H1 (cell line): ENCODE results near the gene TLNRD1. TPM values are rescaled to one million over a fixed set of nuclear protein-coding genes. Genes with fewer than 3 reads are reported as not detected.

Experiments used
- CTCF ChIA-PET: fragments of 300-600 bp; sonication (Branson Sonifier 250); formaldehyde crosslinking; loops from one replicate; lab custom pipeline; 2021; ENCODE audit not compliant: partially characterized antibody; lab: Charles Lee
- POLR2A ChIA-PET: fragments of 300-600 bp; sonication (Branson Sonifier 250); formaldehyde crosslinking; loops from one replicate; lab custom pipeline; 2021; ENCODE audit warnings: inconsistent platforms; ENCODE audit not compliant: partially characterized antibody; lab: Charles Lee
- DNase-seq, 2 experiments: peaks; one replicate each; pipeline versions ENCODE4 v3.0.0 to v3.0.0-alpha.2; 2010 to 2022; ENCODE audit warnings: low spot score in 2 of 2, low read depth in 1 of 2, mixed read lengths in 1 of 2
- FAIRE-seq: peaks from 2 replicates; lab custom pipeline; 2011; peaks lifted over from hg19 to GRCh38; lab: Jason Lieb, UNC
- H2AFZ ChIP-seq: 2 replicates; pipeline ENCODE4 v1.8.1; 2012; ENCODE audit warnings: low read length, inconsistent platforms
- H2AK5ac ChIP-seq: 2 replicates; pipeline ENCODE4 v1.6.1; 2013; ENCODE audit warnings: low read depth, low read length
- H2BK120ac ChIP-seq: replicated peaks from 2 replicates; pipeline ENCODE3; 2013; ENCODE audit warnings: low read depth, low read length, inconsistent platforms
- H2BK12ac ChIP-seq: 2 replicates; pipeline ENCODE4 v1.6.1; 2013; ENCODE audit warnings: low read depth, low read length
- H2BK15ac ChIP-seq: 2 replicates; pipeline ENCODE4 v1.6.1; 2013; ENCODE audit warnings: low read length
- H2BK20ac ChIP-seq: 2 replicates; pipeline ENCODE4 v1.6.1; 2013; ENCODE audit warnings: low read length
- H2BK5ac ChIP-seq: 2 replicates; pipeline ENCODE4 v1.6.1; 2013; ENCODE audit warnings: low read depth, low read length
- H3K14ac ChIP-seq: 2 replicates; pipeline ENCODE4 v1.6.1; 2013; ENCODE audit warnings: inconsistent platforms; ENCODE audit not compliant: insufficient read length
- H3K18ac ChIP-seq: 2 replicates; pipeline ENCODE4 v1.6.1; 2013; ENCODE audit warnings: low read length; ENCODE audit errors: extremely low read depth
- H3K23ac ChIP-seq: 2 replicates; pipeline ENCODE4 v1.6.1; 2013; ENCODE audit warnings: inconsistent platforms; ENCODE audit not compliant: insufficient read length
- H3K23me2 ChIP-seq: 2 replicates; pipeline ENCODE4 v1.6.1; 2013; ENCODE audit warnings: low read depth, low read length
- H3K27ac ChIP-seq: 2 replicates; pipeline ENCODE4 v1.6.1; 2011; ENCODE audit warnings: low read depth, low read length, inconsistent platforms
- H3K27me3 ChIP-seq, 4 experiments: replicated peaks in 1 of 4; 1 replicate in 1 of 4; 2 replicates in 3 of 4; pipeline versions ENCODE4 v1.6.1 to v1.8.1; 2011 to 2013; ENCODE audit warnings: low read length in 3 of 4, mild to moderate bottlenecking in 3 of 4, inconsistent platforms in 2 of 4, mixed read lengths in 2 of 4, moderate library complexity in 1 of 4; ENCODE audit not compliant: control insufficient read depth in 3 of 4, insufficient read depth in 3 of 4; ENCODE audit errors: extremely low read depth in 1 of 4
- H3K36me3 ChIP-seq, 4 experiments: 2 replicates each; pipeline versions ENCODE4 v1.6.1 to v1.8.1; 2011 to 2013; ENCODE audit warnings: mild to moderate bottlenecking in 4 of 4, low read length in 3 of 4, moderate library complexity in 2 of 4, control low read depth in 1 of 4, inconsistent platforms in 1 of 4; ENCODE audit not compliant: insufficient read depth in 4 of 4, control insufficient read depth in 2 of 4
- H3K4ac ChIP-seq: replicated peaks from 2 replicates; pipeline ENCODE3; 2013; ENCODE audit warnings: low read length, low read depth, mixed read lengths, inconsistent platforms; ENCODE audit not compliant: insufficient read length
- H3K4me1 ChIP-seq, 4 experiments: replicated peaks in 1 of 4; 1 replicate in 1 of 4; 2 replicates in 3 of 4; pipeline versions ENCODE4 v1.6.1 to v1.8.1; 2011 to 2013; ENCODE audit warnings: low read length in 3 of 4, inconsistent platforms in 2 of 4, mixed read lengths in 1 of 4; ENCODE audit not compliant: insufficient read depth in 4 of 4, control insufficient read depth in 3 of 4
- H3K4me2 ChIP-seq, 2 experiments: 2 replicates each; pipeline versions ENCODE4 v1.6.1 to v1.8.1; 2011 to 2013; ENCODE audit warnings: low read depth in 2 of 2, low read length in 2 of 2, control low read depth in 1 of 2, inconsistent platforms in 1 of 2, mild to moderate bottlenecking in 1 of 2; ENCODE audit not compliant: insufficient read depth in 1 of 2
- H3K4me3 ChIP-seq, 4 experiments: fragments of 200-600, 300-600 bp in 1 of 4; sonication (generic), shearing (Covaris generic), sonication (Bioruptor Twin) in 1 of 4; 2 replicates each; pipeline versions ENCODE4 v1.5.1 to v1.8.1; 2011 to 2016; ENCODE audit warnings: low read length in 4 of 4, low read depth in 3 of 4, control low read depth in 2 of 4, inconsistent platforms in 2 of 4, mild to moderate bottlenecking in 2 of 4, mixed read lengths in 1 of 4, moderate library complexity in 1 of 4; ENCODE audit not compliant: insufficient read depth in 2 of 4; ENCODE audit errors: extremely low read depth in 1 of 4
- H3K56ac ChIP-seq: replicated peaks from 2 replicates; pipeline ENCODE3; 2013; ENCODE audit warnings: low read depth, mild to moderate bottlenecking, mixed read lengths, low read length, inconsistent platforms; ENCODE audit not compliant: insufficient read length
- H3K79me1 ChIP-seq: 2 replicates; pipeline ENCODE4 v1.6.1; 2013; ENCODE audit warnings: low read depth, low read length, control low read depth
- H3K79me2 ChIP-seq, 2 experiments: 2 replicates each; pipeline versions ENCODE4 v1.6.1 to v1.8.1; 2012 to 2013; ENCODE audit warnings: low read length in 2 of 2, mild to moderate bottlenecking in 2 of 2, inconsistent platforms in 1 of 2; ENCODE audit not compliant: insufficient read depth in 2 of 2, control insufficient read depth in 1 of 2
- H3K9ac ChIP-seq, 4 experiments: replicated peaks in 1 of 4; 1 replicate in 1 of 4; 2 replicates in 3 of 4; pipeline versions ENCODE4 v1.6.1 to v1.8.1; 2011 to 2013; ENCODE audit warnings: low read depth in 3 of 4, low read length in 3 of 4, control low read depth in 2 of 4, mild to moderate bottlenecking in 2 of 4, moderate library complexity in 2 of 4, inconsistent platforms in 1 of 4; ENCODE audit errors: extremely low read depth in 1 of 4
- H3K9me3 ChIP-seq, 2 experiments: 2 replicates each; pipeline versions ENCODE4 v1.6.1 to v1.8.1; 2012 to 2013; ENCODE audit warnings: mild to moderate bottlenecking in 2 of 2, moderate library complexity in 2 of 2, control low read depth in 1 of 2, inconsistent platforms in 1 of 2, low read depth in 1 of 2, low read length in 1 of 2, mixed read lengths in 1 of 2; ENCODE audit not compliant: insufficient read depth in 2 of 2
- H4K20me1 ChIP-seq, 2 experiments: replicated peaks in 1 of 2; 2 replicates each; pipeline versions ENCODE3 to v1.8.1; 2011 to 2013; ENCODE audit warnings: inconsistent platforms in 2 of 2, low read length in 2 of 2, mild to moderate bottlenecking in 1 of 2; ENCODE audit not compliant: insufficient read depth in 2 of 2, control insufficient read depth in 1 of 2
- H4K5ac ChIP-seq: 2 replicates; pipeline ENCODE4 v1.6.1; 2013; ENCODE audit warnings: low read length, low read depth, mixed read lengths, inconsistent platforms; ENCODE audit not compliant: insufficient read length
- H4K8ac ChIP-seq: 2 replicates; pipeline ENCODE4 v1.8.0; 2013; ENCODE audit warnings: mild to moderate bottlenecking, moderate library complexity, low read length, inconsistent platforms; ENCODE audit not compliant: insufficient read depth; ENCODE audit errors: extremely low read depth
- H4K91ac ChIP-seq: replicated peaks from 2 replicates; pipeline ENCODE3; 2013; ENCODE audit warnings: low read length, mixed read lengths, inconsistent platforms; ENCODE audit not compliant: insufficient read length
- CHD1 ChIP-seq: IDR thresholded peaks from 2 replicates; pipeline ENCODE4 v1.6.1; 2012; ENCODE audit warnings: low read depth, low read length, improper control_type of control experiment
- E2F6 ChIP-seq: IDR thresholded peaks from 2 replicates; pipeline ENCODE4 v1.6.1; 2012; ENCODE audit warnings: inconsistent platforms
- KDM1A ChIP-seq: fragments of 200-600, 300-600 bp; sonication (generic); IDR thresholded peaks from 2 replicates; pipeline ENCODE4 v1.7.1; 2016; ENCODE audit warnings: mild to moderate bottlenecking, low read length, borderline replicate concordance
- KDM4A ChIP-seq: IDR thresholded peaks from one replicate; pipeline ENCODE4 v1.7.1; 2012; ENCODE audit warnings: low read depth, mild to moderate bottlenecking, moderate library complexity, low read length, inconsistent platforms; ENCODE audit not compliant: severe bottlenecking
- MAX ChIP-seq: IDR thresholded peaks from 2 replicates; pipeline ENCODE4 v1.6.1; 2012; ENCODE audit warnings: inconsistent platforms
- SUZ12 ChIP-seq: fragments of 200-600 bp; sonication (generic); IDR thresholded peaks from 2 replicates; pipeline ENCODE4 v1.6.1; 2012; ENCODE audit warnings: mild to moderate bottlenecking, inconsistent platforms, low read length, moderate library complexity, mixed read lengths
- TAF7 ChIP-seq: optimal IDR thresholded peaks from 2 replicates; pipeline ENCODE3; 2011; ENCODE audit warnings: low read depth, mild to moderate bottlenecking, inconsistent platforms, low read length, moderate library complexity, borderline replicate concordance
- TCF12 ChIP-seq: IDR thresholded peaks from 2 replicates; pipeline ENCODE4 v1.6.1; 2011; ENCODE audit warnings: low read depth, mild to moderate bottlenecking, low read length
- WGBS, 2 experiments: shearing (Covaris generic) in 1 of 2; methylation state at CpG; one replicate each; pipeline versions ENCODE4 v1.1.6 to v1.1.7; 2013 to 2015; ENCODE audit warnings: low lambda C conversion rate in 2 of 2, mixed read lengths in 2 of 2, inconsistent platforms in 1 of 2, low coverage in 1 of 2, missing lambda C conversion rate in 1 of 2; ENCODE audit not compliant: insufficient replicate concordance in 2 of 2, insufficient coverage in 1 of 2, insufficient read length in 1 of 2; ENCODE audit errors: extremely low coverage in 1 of 2, missing lambda C conversion rate in 1 of 2; 5-methylcytosine and 5-hydroxymethylcytosine counted together
- polyA plus RNA-seq, 7 experiments: library from polyadenylated mRNA; depleted of rRNA in 3 of 7; stranded (reverse) in 5 of 7; unstranded in 2 of 7; fragments of >200 nt in 5 of 7; fragments of 200-250 nt in 2 of 7; gene quantifications; 1 replicate in 5 of 7; 2 replicates in 1 of 7; 4 replicates in 1 of 7; pipeline versions ENCODE4 v1.2.1 to v1.2.3, GENCODE V29; 2011 to 2013; ENCODE audit warnings: missing spikeins in 2 of 7, mixed read lengths in 2 of 7
- total RNA-seq: library from RNA; stranded (reverse); fragmentation: NEBNext Ultra II Directional; extraction: Animal tissue kit (Norgen Biotek cat#: 25700); gene quantifications from 2 replicates; pipeline ENCODE4 v1.2.1, GENCODE V29; 2021

The TLNRD1 gene
- total and polyA plus RNA-seq, 2 of the 8 experiments (the other 6 are each of a cell fraction or from before 2014, with no cell fraction given) = 12.2 to 20.5 TPM

GRCh38 chr15:80970658-80971057 lies 30.1 kb upstream of the TLNRD1 start:
- peaks cover 13 to 30% (median 21%) of the 10 kb centered on the region in 4 experiments for H3K4me1 ChIP-seq
- H4K8ac ChIP-seq = no peak overlapping the region
- H3K56ac ChIP-seq = no peak overlapping the region
- H3K27me3 ChIP-seq = no peaks in the 10 kb centered on the region
- H3K79me1 ChIP-seq = peaks cover 7% of the 10 kb centered on the region
- H4K5ac ChIP-seq = no peak overlapping the region
- H2BK20ac ChIP-seq = no peak overlapping the region
- H3K4me2 ChIP-seq = peak overlapping the region in 1 of 2 experiments; percentile 43; a peak in 1 of 4 replicates
- H3K14ac ChIP-seq = no peak overlapping the region
- no peak overlapping the region for H3K23ac ChIP-seq
- no peak overlapping the region for H3K4me3 ChIP-seq
- FAIRE-seq (no peak), DNase-seq (no peak)
- WGBS, 2 experiments = 85% methylated on average over 3 of the region's 3 CpGs; no CpG with 5 or more reads in 1 of the 2 experiments
- no peak overlapping the region for H2AK5ac ChIP-seq
- no peaks in the 10 kb centered on the region for H3K9me3 ChIP-seq
- H2BK120ac ChIP-seq = no peak overlapping the region
- H4K20me1 ChIP-seq = peaks cover 0 to 8% of the 10 kb centered on the region in 2 experiments
- H4K91ac ChIP-seq = no peak overlapping the region
- H3K9ac ChIP-seq = no peak overlapping the region
- no peak overlapping the region for H2BK15ac ChIP-seq
- H3K36me3 ChIP-seq = peaks cover 0 to 3% (median 0%) of the 10 kb centered on the region in 4 experiments; a peak in 1 of 8 replicates
- H2BK5ac ChIP-seq = no peak overlapping the region
- ChIA-PET POLR2A (interaction anchor here (0.9 kb wide), 1 partner anchor 111 kb away, joined by 3 read pairs; no protein-coding TSS in a partner anchor), CTCF (interaction anchor here (0.5 to 5.9 kb wide), 40 partner anchors 9 to 516 kb away, joined by 3 to 94 read pairs (median 6); partner anchors contain the start of gene CEMIP)
- no peak overlapping the region for H2BK12ac ChIP-seq
- no peak overlapping the region for H2AFZ ChIP-seq
- H3K18ac ChIP-seq = no peak overlapping the region
- H3K79me2 ChIP-seq = peaks cover 0 to 15% of the 10 kb centered on the region in 2 experiments; a peak in 2 of 4 replicates
- H3K4ac ChIP-seq = no peak overlapping the region
- no peaks in the 10 kb centered on the region for H3K23me2 ChIP-seq
- no peak for TF ChIP-seq E2F6
- no peak for TF ChIP-seq CHD1
- TF ChIP-seq TCF12 = no peak
- no peak for TF ChIP-seq SUZ12
- no peak for TF ChIP-seq KDM1A
- TF ChIP-seq MAX = no peak
- TF ChIP-seq TAF7 = no peak
- no peak for TF ChIP-seq KDM4A
- H3K27ac ChIP-seq = no peak overlapping the region
